Measurements from ENCODE around the gene SLC1A4.

SLC1A4 gene

GRCh38 chr2:65021709-65022108, 32.5 kb downstream of the SLC1A4 start:
- H3K9ac ChIP-seq = no peak overlapping the region
- H3K4me3 ChIP-seq = no peak overlapping the region
- TF ChIP-seq Cebpa-rat (IDR thresholded peaks at IDR 0.05) = no peak
- H3K27ac ChIP-seq = no peak overlapping the region
- no peaks in the 10 kb centered on the region for H3K27me3 ChIP-seq
- no peak overlapping the region for H3K4me2 ChIP-seq
- H3K9me3 ChIP-seq (replicated peaks in 1 of 11) = no peaks in the 10 kb centered on the region
- H3K4me1 ChIP-seq = peaks cover 49 to 67% (median 60%) of the 10 kb centered on the region in 10 experiments
- peaks cover 0 to 6% (median 0%) of the 10 kb centered on the region in 11 experiments; a peak in 2 of 22 replicates for H4K20me1 ChIP-seq
- peaks cover 40 to 75% (median 65%) of the 10 kb centered on the region in 11 experiments for H3K36me3 ChIP-seq

- H3K4me2 ChIP-seq = no peak overlapping the region
- no peak for TF ChIP-seq Cebpa-rat (IDR thresholded peaks at IDR 0.05)
- peaks cover 40 to 73% (median 61%) of the 10 kb centered on the region in 11 experiments for H3K36me3 ChIP-seq
- no peak overlapping the region for H3K27ac ChIP-seq
- H3K9ac ChIP-seq = no peak overlapping the region
- H3K27me3 ChIP-seq = no peaks in the 10 kb centered on the region
- H4K20me1 ChIP-seq = peaks cover 0 to 6% (median 0%) of the 10 kb centered on the region in 11 experiments; a peak in 2 of 22 replicates
- H3K4me3 ChIP-seq = no peak overlapping the region
- no peaks in the 10 kb centered on the region for H3K9me3 ChIP-seq (replicated peaks in 1 of 11)
- peaks cover 49 to 67% (median 60%) of the 10 kb centered on the region in 10 experiments for H3K4me1 ChIP-seq
Observed at GRCh38 chr2:65022189-65022588, 33.0 kb downstream of the SLC1A4 start.

GRCh38 chr2:65023742-65024141, 34.5 kb downstream of the SLC1A4 start:
- no peak for TF ChIP-seq Cebpa-rat (IDR thresholded peaks at IDR 0.05)
- no peak overlapping the region for H3K4me3 ChIP-seq
- no peaks in the 10 kb centered on the region for H3K9me3 ChIP-seq (replicated peaks in 1 of 11)
- peaks cover 46 to 67% (median 58%) of the 10 kb centered on the region in 10 experiments for H3K4me1 ChIP-seq
- H3K27ac ChIP-seq = no peak overlapping the region
- H4K20me1 ChIP-seq = peaks cover 0 to 6% (median 0%) of the 10 kb centered on the region in 11 experiments; a peak in 2 of 22 replicates
- peak overlapping the region in 8 of 11 experiments; percentile 55 to 88 (median 72); a peak in 13 of 22 replicates for H3K4me2 ChIP-seq
- H3K27me3 ChIP-seq = no peaks in the 10 kb centered on the region
- H3K9ac ChIP-seq = no peak overlapping the region
- H3K36me3 ChIP-seq = peaks cover 40 to 59% (median 53%) of the 10 kb centered on the region in 11 experiments

- H3K9ac ChIP-seq = no peak overlapping the region
- H3K4me2 ChIP-seq = peak overlapping the region; percentile 35 to 88 (median 66)
Observed at GRCh38 chr2:65024149-65024829, 35.1 kb downstream of the SLC1A4 start.

GRCh38 chr2:65025453-65026123, 36.4 kb downstream of the SLC1A4 start:
- peak overlapping the region; percentile 35 to 88 (median 66) for H3K4me2 ChIP-seq
- no peak overlapping the region for H3K9ac ChIP-seq
- no peaks in the 10 kb centered on the region for H3K27me3 ChIP-seq
- peaks cover 24 to 41% (median 35%) of the 10 kb centered on the region in 11 experiments for H3K36me3 ChIP-seq
- H3K4me1 ChIP-seq = peaks cover 48 to 68% (median 56%) of the 10 kb centered on the region in 10 experiments
- H4K20me1 ChIP-seq = peaks cover 0 to 6% (median 0%) of the 10 kb centered on the region in 11 experiments; a peak in 2 of 22 replicates
- H3K4me3 ChIP-seq = no peak overlapping the region
- no peaks in the 10 kb centered on the region for H3K9me3 ChIP-seq (replicated peaks in 1 of 11)
- H3K27ac ChIP-seq = peak overlapping the region in 7 of 11 experiments; percentile 1 to 56 (median 27); a peak in 11 of 22 replicates
- no peak for TF ChIP-seq Cebpa-rat (IDR thresholded peaks at IDR 0.05)

More at GRCh38 chr2:65024149-65024829, 35.1 kb downstream of the SLC1A4 start:
- no peaks in the 10 kb centered on the region for H3K9me3 ChIP-seq (replicated peaks in 1 of 11)
- TF ChIP-seq Cebpa-rat (IDR thresholded peaks at IDR 0.05) = no peak
- H4K20me1 ChIP-seq = peaks cover 0 to 6% (median 0%) of the 10 kb centered on the region in 11 experiments; a peak in 2 of 22 replicates
- no peak overlapping the region for H3K27ac ChIP-seq
- peaks cover 37 to 54% (median 48%) of the 10 kb centered on the region in 11 experiments for H3K36me3 ChIP-seq
- peaks cover 46 to 67% (median 55%) of the 10 kb centered on the region in 10 experiments for H3K4me1 ChIP-seq
- no peak overlapping the region for H3K4me3 ChIP-seq
- no peaks in the 10 kb centered on the region for H3K27me3 ChIP-seq

- Histone ChIP-seq H3K27me3 (no peaks in the 10 kb centered on the region), H3K4me1 (peaks cover 54 to 73% (median 62%) of the 10 kb centered on the region in 10 experiments), H3K4me3 (no peak overlapping the region), H4K20me1 (peaks cover 0 to 6% (median 0%) of the 10 kb centered on the region in 11 experiments; a peak in 2 of 22 replicates), H3K27ac (peak overlapping the region in 7 of 11 experiments; percentile 1 to 56 (median 27); a peak in 10 of 22 replicates), H3K9ac (no peak overlapping the region), H3K36me3 (peaks cover 18 to 35% (median 29%) of the 10 kb centered on the region in 11 experiments), H3K4me2 (peak overlapping the region; percentile 35 to 88 (median 66)), H3K9me3 (replicated peaks in 1 of 11) (no peaks in the 10 kb centered on the region)
- TF ChIP-seq Cebpa-rat (IDR thresholded peaks at IDR 0.05) = no peak
Observed at GRCh38 chr2:65026154-65026553, 37.0 kb downstream of the SLC1A4 start.

- no peak overlapping the region for H3K9ac ChIP-seq
- TF ChIP-seq Cebpa-rat (IDR thresholded peaks at IDR 0.05) = no peak
- H3K27ac ChIP-seq = peak overlapping the region in 1 of 11 experiments; percentile 17; a peak in 1 of 22 replicates
- H3K27me3 ChIP-seq = no peaks in the 10 kb centered on the region
- peaks cover 11 to 28% (median 22%) of the 10 kb centered on the region in 11 experiments for H3K36me3 ChIP-seq
- H3K4me1 ChIP-seq = peaks cover 61 to 81% (median 69%) of the 10 kb centered on the region in 10 experiments
- no peaks in the 10 kb centered on the region for H3K9me3 ChIP-seq (replicated peaks in 1 of 11)
- peaks cover 0 to 6% (median 0%) of the 10 kb centered on the region in 11 experiments; a peak in 2 of 22 replicates for H4K20me1 ChIP-seq
- H3K4me3 ChIP-seq = no peak overlapping the region
- H3K4me2 ChIP-seq = peak overlapping the region; percentile 35 to 88 (median 66)
Observed at GRCh38 chr2:65026704-65027464, 37.7 kb downstream of the SLC1A4 start.

- peaks cover 69 to 88% (median 77%) of the 10 kb centered on the region in 10 experiments for H3K4me1 ChIP-seq
Observed at GRCh38 chr2:65027616-65028244, 38.5 kb downstream of the SLC1A4 start.

More at GRCh38 chr2:65027616-65028244, 38.5 kb downstream of the SLC1A4 start:
- Histone ChIP-seq H3K4me2 (peak overlapping the region; percentile 37 to 86 (median 66); a peak in 21 of 22 replicates), H3K9ac (no peak overlapping the region; a peak in 1 of 22 replicates), H3K4me3 (no peak overlapping the region), H3K9me3 (replicated peaks in 1 of 11) (no peaks in the 10 kb centered on the region), H3K27ac (peak overlapping the region in 6 of 11 experiments; percentile 8 to 51 (median 25); a peak in 5 of 22 replicates), H4K20me1 (peaks cover 0 to 6% (median 0%) of the 10 kb centered on the region in 11 experiments; a peak in 2 of 22 replicates), H3K36me3 (peaks cover 3 to 19% (median 14%) of the 10 kb centered on the region in 11 experiments; a peak in 21 of 22 replicates), H3K27me3 (no peaks in the 10 kb centered on the region)
- no peak for TF ChIP-seq Cebpa-rat (IDR thresholded peaks at IDR 0.05)

All from BLaER1 treated with 17β-estradiol and CSF1 and Interleukin-3, amounts not matched to agents 10 nM and 100 nM (cell line).